OCI-LY3 (cell line): ENCODE measurements around the gene TAF5L.

Experiments used
- EZH2phosphoT487 ChIP-seq: fragments of 200-600 bp; shearing (Covaris generic); IDR thresholded peaks from 2 replicates; pipeline ENCODE4 v1.6.1; 2018; ENCODE audit warnings: antibody characterized with exemption, mixed run types, low read depth
- TF ChIP-seq, protein P1 (sequence below): fragments of 200-600, 300-600 bp; sonication (generic); IDR thresholded peaks from 2 replicates; pipeline ENCODE4 v1.5.1; 2014; ENCODE audit warnings: antibody characterized with exemption, low read length, low read depth

DNA sequence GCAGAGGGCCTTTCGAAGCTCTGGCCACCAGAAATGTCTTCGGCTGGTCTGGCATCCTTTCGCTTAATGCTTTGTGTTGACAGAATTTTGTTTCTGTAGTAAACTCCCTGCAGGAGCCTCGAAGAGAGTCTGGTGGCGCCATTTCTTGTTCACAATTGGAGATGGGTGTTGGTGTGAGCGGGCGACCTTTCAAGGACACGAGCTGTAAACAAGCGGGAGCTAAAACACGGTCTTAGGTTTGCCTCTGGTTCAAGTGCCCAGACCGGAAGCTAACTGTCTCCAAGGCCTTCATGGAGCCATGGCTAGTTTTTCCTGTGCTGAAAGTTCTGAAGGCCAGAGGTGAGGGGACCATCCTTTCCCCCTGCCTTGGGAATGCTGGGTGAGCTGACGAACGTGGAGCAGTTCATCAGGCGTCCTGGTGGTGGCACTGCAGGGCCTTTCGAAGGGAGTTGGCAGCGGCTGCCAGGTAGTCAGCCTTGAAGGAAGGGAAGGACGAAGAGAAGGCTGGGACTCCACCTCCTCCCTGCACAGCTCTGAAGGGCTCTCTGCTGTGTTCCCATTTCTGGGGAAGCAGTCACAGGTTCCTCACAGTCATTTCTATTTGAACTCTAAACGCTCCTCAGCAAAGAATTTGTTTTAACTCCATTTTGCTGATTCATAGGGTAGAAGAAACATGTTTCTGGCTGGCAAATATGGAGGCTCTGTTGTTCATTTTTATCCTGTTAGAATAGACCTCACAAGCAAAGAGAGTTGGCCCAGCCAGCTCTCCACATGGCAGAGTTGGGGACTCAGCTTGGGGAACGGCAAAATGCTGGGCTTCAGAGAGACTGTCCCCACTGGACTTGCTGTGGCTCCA is 35.3 kb upstream of the TAF5L start:
- TF ChIP-seq, protein P1, sequence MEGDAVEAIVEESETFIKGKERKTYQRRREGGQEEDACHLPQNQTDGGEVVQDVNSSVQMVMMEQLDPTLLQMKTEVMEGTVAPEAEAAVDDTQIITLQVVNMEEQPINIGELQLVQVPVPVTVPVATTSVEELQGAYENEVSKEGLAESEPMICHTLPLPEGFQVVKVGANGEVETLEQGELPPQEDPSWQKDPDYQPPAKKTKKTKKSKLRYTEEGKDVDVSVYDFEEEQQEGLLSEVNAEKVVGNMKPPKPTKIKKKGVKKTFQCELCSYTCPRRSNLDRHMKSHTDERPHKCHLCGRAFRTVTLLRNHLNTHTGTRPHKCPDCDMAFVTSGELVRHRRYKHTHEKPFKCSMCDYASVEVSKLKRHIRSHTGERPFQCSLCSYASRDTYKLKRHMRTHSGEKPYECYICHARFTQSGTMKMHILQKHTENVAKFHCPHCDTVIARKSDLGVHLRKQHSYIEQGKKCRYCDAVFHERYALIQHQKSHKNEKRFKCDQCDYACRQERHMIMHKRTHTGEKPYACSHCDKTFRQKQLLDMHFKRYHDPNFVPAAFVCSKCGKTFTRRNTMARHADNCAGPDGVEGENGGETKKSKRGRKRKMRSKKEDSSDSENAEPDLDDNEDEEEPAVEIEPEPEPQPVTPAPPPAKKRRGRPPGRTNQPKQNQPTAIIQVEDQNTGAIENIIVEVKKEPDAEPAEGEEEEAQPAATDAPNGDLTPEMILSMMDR, result peak; percentile 91
- TF ChIP-seq EZH2phosphoT487, result no peak
